ENCODE data around the gene LRTM2.

- TF ChIP-seq CTCF (conservative IDR thresholded peaks at IDR 0.05; ENCODE audit: low read depth, low read length) (no peak), EZH2 (IDR thresholded peaks at IDR 0.05; ENCODE audit: low read length, unreplicated experiment) (no peak)
Observed at GRCh38 chr12:1832801-1833595, 12.6 kb downstream of the LRTM2 start.

Data from PC-3 (cell line).